Measurements from ENCODE around the gene ARHGAP27. TPM values are rescaled to one million over a fixed set of nuclear protein-coding genes. Genes with fewer than 3 reads are reported as not detected.

Gene ARHGAP27
- total and polyA plus RNA-seq, 9 of the 15 experiments (the other 6 are each of a cell fraction or from before 2014, with no cell fraction given) = 0.04 to 4.6 (median 2.1) TPM

DNA sequence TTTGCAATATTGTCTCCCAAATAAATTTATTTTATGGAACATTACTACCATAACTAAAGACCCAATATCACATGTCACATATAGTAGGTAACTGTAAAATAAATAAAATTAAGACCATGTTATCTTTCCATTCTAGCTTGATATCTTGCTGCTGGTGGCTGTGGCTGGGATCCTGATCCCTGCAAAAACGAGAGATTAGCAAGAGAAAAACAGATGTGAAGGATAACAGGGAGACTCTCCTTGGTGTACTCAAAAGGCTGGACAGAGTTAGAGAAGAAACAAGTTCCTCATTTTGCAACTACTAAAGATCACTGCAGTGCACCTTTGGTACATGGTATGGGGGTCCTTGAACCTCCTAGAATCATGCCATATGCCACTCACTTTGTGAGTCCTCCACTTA lies 49.7 kb downstream of the ARHGAP27 start:
- Histone ChIP-seq H3K27ac (ENCODE audit: extremely low read depth, low read depth, low read length) (no peak overlapping the region), H3K9me1 (ENCODE audit: control insufficient read depth, insufficient read depth, low read length) (no peaks in the 10 kb centered on the region), H2AFZ (ENCODE audit: low read depth, low read length) (no peak overlapping the region), H3K79me2 (ENCODE audit: control insufficient read depth, insufficient read depth, low read length) (no peaks in the 10 kb centered on the region), H3K4me2 (ENCODE audit: insufficient read depth, low read length) (no peak overlapping the region; the same call in 1 of the 2 replicates), H3K27me3 (ENCODE audit: control insufficient read depth in 2 of 2, insufficient read depth in 2 of 2, low read length in 2 of 2) (peaks cover 3 to 21% of the 10 kb centered on the region in 2 experiments; a peak in 3 of 5 replicates), H4K20me1 (replicated peaks; ENCODE audit: control insufficient read depth, insufficient read depth, low read length) (no peaks in the 10 kb centered on the region; the same call in 1 of the 2 replicates), H3K4me3 (no peak overlapping the region), H3K36me3 (ENCODE audit: control insufficient read depth, insufficient read depth, low read length) (no peaks in the 10 kb centered on the region), H3K9me3 (replicated peaks; ENCODE audit: control insufficient read depth, insufficient read depth, low read depth, low read length) (no peaks in the 10 kb centered on the region), H3K9ac (ENCODE audit: insufficient read depth in 1 of 2, low read depth in 2 of 2, low read length in 2 of 2) (0 out of 4 replicates have a peak overlapping the region, but pooled peaks of 1 of the 2 experiments have one; percentile 53), H3K4me1 (replicated peaks in 1 of 2; ENCODE audit: control insufficient read depth in 2 of 2, insufficient read depth in 2 of 2, low read length in 2 of 2) (peaks cover 19 to 21% of the 10 kb centered on the region in 2 experiments)
- ChIA-PET POLR2A (interaction anchor here (1.4 kb wide), 1 partner anchor 105 kb away, joined by 8 read pairs; no protein-coding TSS in a partner anchor), CTCF (ENCODE audit: low intra/inter-chr PET ratio) (interaction anchor here (1.3 to 1.6 kb wide), 3 partner anchors 106 to 164 kb away, joined by 3 to 8 read pairs (median 7); no protein-coding TSS in a partner anchor)
- FAIRE-seq (no peak), ATAC-seq (no peak), DNase-seq (ENCODE audit: extremely low read depth in 1 of 4, low spot score in 3 of 4) (no peak)
- in situ Hi-C loops (cut with MboI) = no loop called here
- intact Hi-C loops (cut with micrococcal nuclease) = loop anchor here (1.0 to 5.0 kb wide), 2 partner anchors 38 to 66 kb away; partner anchors contain the start of gene MAP3K14
- 6% methylated on average over 1 of the region's 1 CpG for WGBS (ENCODE audit: insufficient coverage, low coverage, missing lambda C conversion rate)
- no TSS peak for BruUV-seq (replicated peaks)
- TF ChIP-seq ATF2 (CRISPR knock-in tag; IDR thresholded peaks at IDR 0.05) (no peak), CEBPZ (IDR thresholded peaks at IDR 0.05; ENCODE audit: borderline replicate concordance, low read depth, low read length) (no peak), REST (IDR thresholded peaks at IDR 0.05; ENCODE audit: borderline replicate concordance) (peak; percentile 8; the same call in 1 of the 2 replicates), REST (CRISPR knock-in tag; IDR thresholded peaks at IDR 0.05; ENCODE audit: low read depth) (no peak), SPI1 (IDR thresholded peaks at IDR 0.05; ENCODE audit: borderline replicate concordance, low read depth, low read length) (peak; percentile 20; the same call in 1 of the 2 replicates), MTA2 (IDR thresholded peaks at IDR 0.05; ENCODE audit: low read depth) (peak; percentile 66; the same call in 1 of the 2 replicates), CCAR2 (IDR thresholded peaks at IDR 0.05; ENCODE audit: low read depth, low read length) (no peak)
- TF ChIP-seq, protein P1, sequence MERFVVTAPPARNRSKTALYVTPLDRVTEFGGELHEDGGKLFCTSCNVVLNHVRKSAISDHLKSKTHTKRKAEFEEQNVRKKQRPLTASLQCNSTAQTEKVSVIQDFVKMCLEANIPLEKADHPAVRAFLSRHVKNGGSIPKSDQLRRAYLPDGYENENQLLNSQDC (CRISPR knock-in tag; IDR thresholded peaks at IDR 0.05) = no peak
